Smooth muscle cell (in vitro differentiated cells): ENCODE results near the gene RTN3. TPM values are rescaled to one million over a fixed set of nuclear protein-coding genes. Genes with fewer than 3 reads are reported as not detected.

Experiments used
- DNase-seq: peaks from one replicate; lab custom pipeline; 2025; ENCODE audit not compliant: unreplicated experiment; lab: John Stamatoyannopoulos, UW
- H2AFZ ChIP-seq: fragments of 200-600 bp; sonication (generic); 2 replicates; pipeline ENCODE4 v1.6.0; 2016; ENCODE audit warnings: antibody characterized with exemption, low read depth, mild to moderate bottlenecking
- H3F3A ChIP-seq: fragments of 200-600 bp; sonication (generic); 2 replicates; pipeline ENCODE4 v1.6.0; 2017; ENCODE audit warnings: antibody characterized with exemption, low read depth
- H3K27ac ChIP-seq: fragments of 200-600 bp; sonication (generic); 2 replicates; pipeline ENCODE4 v1.5.1; 2016; ENCODE audit warnings: low read depth, mild to moderate bottlenecking
- H3K27me3 ChIP-seq: fragments of 200-600 bp; sonication (generic); 2 replicates; pipeline ENCODE4 v1.6.1; 2016; ENCODE audit warnings: low read depth, mild to moderate bottlenecking
- H3K36me3 ChIP-seq: fragments of 200-600 bp; sonication (generic); 2 replicates; pipeline ENCODE4 v1.5.1; 2016; ENCODE audit warnings: low read depth
- H3K4me1 ChIP-seq: fragments of 200-600 bp; sonication (generic); 2 replicates; pipeline ENCODE4 v1.5.1; 2016; ENCODE audit warnings: low read depth
- H3K4me2 ChIP-seq: fragments of 200-600 bp; sonication (generic); 2 replicates; pipeline ENCODE4 v1.6.0; 2016; ENCODE audit warnings: mild to moderate bottlenecking
- H3K4me3 ChIP-seq: fragments of 200-600 bp; sonication (generic); 2 replicates; pipeline ENCODE4 v1.5.1; 2016; ENCODE audit warnings: mild to moderate bottlenecking
- H3K79me2 ChIP-seq: fragments of 200-600 bp; sonication (generic); 2 replicates; pipeline ENCODE4 v1.6.0; 2016; ENCODE audit warnings: low read depth, mild to moderate bottlenecking
- H3K9ac ChIP-seq: fragments of 200-600 bp; sonication (generic); 2 replicates; pipeline ENCODE4 v1.6.0; 2016; ENCODE audit warnings: low read depth
- H3K9me3 ChIP-seq: fragments of 200-600 bp; sonication (generic); replicated peaks from 2 replicates; pipeline ENCODE4 v1.5.1; 2016; ENCODE audit warnings: low read depth
- H4K20me1 ChIP-seq: fragments of 200-600 bp; sonication (generic); 2 replicates; pipeline ENCODE4 v1.6.0; 2016; ENCODE audit warnings: low read depth
- CTCF ChIP-seq: fragments of 200-600 bp; sonication (generic); IDR thresholded peaks from 2 replicates; pipeline ENCODE4 v1.5.1; 2017; ENCODE audit warnings: borderline replicate concordance, mild to moderate bottlenecking, antibody characterized with exemption; ENCODE audit not compliant: insufficient read depth, poor library complexity, severe bottlenecking
- WGBS: methylation state at CpG from one replicate; pipeline ENCODE4 v1.1.7; 2016; ENCODE audit warnings: low lambda C conversion rate; 5-methylcytosine and 5-hydroxymethylcytosine counted together
- polyA plus RNA-seq: library from polyadenylated mRNA; unstranded; fragments of >200 nt; fragmentation: Nextera tagmentation; extraction: Ambion mirVana; gene quantifications from 2 replicates; pipeline ENCODE4 v1.2.1, GENCODE V29; 2016
- total RNA-seq: library from RNA; depleted of rRNA; stranded (reverse); fragments of >200 nt; gene quantifications from 2 replicates; pipeline ENCODE4 v1.2.3, GENCODE V29; 2014

Gene RTN3
- total and polyA plus RNA-seq, 2 experiments from 2014 or later = 43.5 to 64.9 TPM

- Histone ChIP-seq H2AFZ (no peak overlapping the region), H3K9ac (no peak overlapping the region), H3F3A (peaks cover 21% of the 10 kb centered on the region), H3K27me3 (no peaks in the 10 kb centered on the region), H3K4me1 (peaks cover 31% of the 10 kb centered on the region), H3K36me3 (no peaks in the 10 kb centered on the region), H3K4me2 (no peak overlapping the region), H3K9me3 (no peaks in the 10 kb centered on the region), H3K79me2 (peaks cover 19% of the 10 kb centered on the region), H3K27ac (no peak overlapping the region), H4K20me1 (peaks cover 64% of the 10 kb centered on the region), H3K4me3 (no peak overlapping the region)
- no peak for TF ChIP-seq CTCF
- 66% methylated on average over 10 of the region's 10 CpGs for WGBS
- no peak for DNase-seq
These were observed 79.9 kb downstream of the RTN3 start for GRCh38 chr11:63761188-63761587.

GRCh38 chr11:63761931-63762653 lies 80.8 kb downstream of the RTN3 start:
- Histone ChIP-seq H3K4me3 (peak overlapping the region; percentile 48), H2AFZ (no peak overlapping the region), H3F3A (peaks cover 24% of the 10 kb centered on the region), H3K9ac (no peak overlapping the region), H3K4me2 (peak overlapping the region; percentile 96), H3K27me3 (no peaks in the 10 kb centered on the region), H3K36me3 (no peaks in the 10 kb centered on the region), H4K20me1 (peaks cover 73% of the 10 kb centered on the region), H3K27ac (no peak overlapping the region), H3K79me2 (peaks cover 27% of the 10 kb centered on the region), H3K9me3 (no peaks in the 10 kb centered on the region), H3K4me1 (peaks cover 40% of the 10 kb centered on the region)
- TF ChIP-seq CTCF = no peak
- no peak for DNase-seq
- 23% methylated on average over 34 of the region's 34 CpGs for WGBS

GRCh38 chr11:63762654-63763495 lies 81.6 kb downstream of the RTN3 start:
- 5% methylated on average over 45 of the region's 96 CpGs for WGBS
- peak; percentile 28 for TF ChIP-seq CTCF
- Histone ChIP-seq H3K27me3 (no peaks in the 10 kb centered on the region), H3K27ac (no peak overlapping the region), H4K20me1 (peaks cover 81% of the 10 kb centered on the region), H3K9ac (no peak overlapping the region), H3K4me2 (peak overlapping the region; percentile 96), H3K79me2 (peaks cover 33% of the 10 kb centered on the region), H2AFZ (no peak overlapping the region), H3K36me3 (no peaks in the 10 kb centered on the region), H3K4me3 (peak overlapping the region; percentile 48), H3F3A (peaks cover 23% of the 10 kb centered on the region), H3K9me3 (no peaks in the 10 kb centered on the region), H3K4me1 (peaks cover 43% of the 10 kb centered on the region)
- no peak for DNase-seq
